K562 (cell line): ENCODE measurements around the gene COPS4. TPM values are rescaled to one million over a fixed set of nuclear protein-coding genes. Genes with fewer than 3 reads are reported as not detected.
A peak's percentile ranks its signal among the peaks of the same experiment; 100 is the strongest.

Source experiments
- DMBX1 ChIP-seq: fragments of 250-450 bp; sonication (Bioruptor Pico); IDR thresholded peaks from 2 replicates; pipeline ENCODE4 v1.8.0; 2022; ENCODE audit warnings: inconsistent platforms, mild to moderate bottlenecking, moderate library complexity, borderline replicate concordance
- HOXB6 ChIP-seq: fragments of 250-450 bp; sonication (Bioruptor Pico); IDR thresholded peaks from 2 replicates; pipeline ENCODE4 v1.5.1; 2022; ENCODE audit warnings: mild to moderate bottlenecking, borderline replicate concordance
- ILK ChIP-seq: fragments of 450-650 bp; IDR thresholded peaks from 2 replicates; pipeline ENCODE4 v1.6.1; 2016; ENCODE audit warnings: missing genetic modification characterization, low read depth, mild to moderate bottlenecking, missing compliant biosample characterization, moderate library complexity, borderline replicate concordance
- MECOM ChIP-seq: fragments of 250-450 bp; sonication (Bioruptor Pico); IDR thresholded peaks from 2 replicates; pipeline ENCODE4 v1.8.0; 2022; ENCODE audit warnings: inconsistent platforms
- MYNN ChIP-seq, 2 experiments: sonication (generic); formaldehyde crosslinking in 1 of 2; IDR thresholded peaks; 2 replicates each; pipeline versions ENCODE4 v1.5.0 to v1.6.1; 2016 to 2020; ENCODE audit warnings: antibody characterized with exemption in 1 of 2, missing genetic modification reagents in 1 of 2
- NR3C1 ChIP-seq: sonication (generic); formaldehyde crosslinking; IDR thresholded peaks from 2 replicates; pipeline ENCODE4 v1.8.1; 2022; ENCODE audit warnings: missing genetic modification reagents
- SIRT6 ChIP-seq: IDR thresholded peaks from one replicate; pipeline ENCODE4 v1.6.1; 2012; ENCODE audit warnings: low read depth, mild to moderate bottlenecking, control low read depth, inconsistent platforms, low read length, moderate library complexity
- SP1 ChIP-seq: sonication (generic); formaldehyde crosslinking; IDR thresholded peaks from 2 replicates; pipeline ENCODE4 v1.8.1; 2022; ENCODE audit warnings: mild to moderate bottlenecking, missing genetic modification reagents
- ZNF699 ChIP-seq: fragments of 250-450 bp; sonication (Bioruptor Pico); IDR thresholded peaks from 2 replicates; pipeline ENCODE4 v1.8.0; 2021; ENCODE audit warnings: mild to moderate bottlenecking, moderate library complexity; ENCODE audit not compliant: insufficient replicate concordance
- ZSCAN29 ChIP-seq: fragments of 450-650 bp; IDR thresholded peaks from 2 replicates; pipeline ENCODE4 v1.6.1; 2017
- polyA plus RNA-seq, 8 experiments: library from polyadenylated mRNA; depleted of rRNA in 4 of 8; stranded (reverse) in 5 of 8; unstranded in 3 of 8; fragments of >200 nt; fragmentation: Nextera tagmentation in 2 of 8; fragmentation: Illumina TruSeq in 1 of 8; extraction: Ambion mirVana in 2 of 8; extraction: Trizol in 1 of 8; gene quantifications; 2 replicates each; pipeline versions ENCODE4 v1.2.1 to v1.2.3, GENCODE V29; 2011 to 2014; ENCODE audit warnings: inconsistent platforms in 1 of 8, missing spikeins in 1 of 8
- total RNA-seq, 7 experiments: library from RNA; depleted of rRNA in 6 of 7; stranded (reverse); fragments of >200 nt in 6 of 7; fragmentation: Illumina TruSeq in 2 of 7; extraction: Trizol in 2 of 7; gene quantifications; 2 replicates each; pipeline versions ENCODE4 v1.2.1 to v1.2.3, GENCODE V29; 2011 to 2021; ENCODE audit warnings: low replicate concordance in 1 of 7
- TF ChIP-seq, protein P1 (sequence below): fragments of 250-450 bp; sonication (Bioruptor Pico); IDR thresholded peaks from 2 replicates; pipeline ENCODE4 v1.4.0; 2020; ENCODE audit warnings: borderline replicate concordance
- TF ChIP-seq, protein P2 (sequence below): fragments of 250-450 bp; sonication (Bioruptor Pico); IDR thresholded peaks from 2 replicates; pipeline ENCODE4 v1.4.0; 2020; ENCODE audit warnings: mild to moderate bottlenecking, moderate library complexity
- TF ChIP-seq, protein P3 (sequence below): sonication (generic); formaldehyde crosslinking; IDR thresholded peaks from 2 replicates; pipeline ENCODE4 v1.8.0; 2022; ENCODE audit warnings: mild to moderate bottlenecking, low read depth, missing genetic modification reagents
- TF ChIP-seq, protein P4 (sequence below): IDR thresholded peaks from 2 replicates; pipeline ENCODE4 v1.6.1; 2014; ENCODE audit warnings: antibody characterized with exemption
- TF ChIP-seq, protein P5 (sequence below): fragments of 200-800 bp; sonication (Bioruptor generic); IDR thresholded peaks from 2 replicates; pipeline ENCODE4 v1.6.1; 2016; ENCODE audit warnings: missing genetic modification characterization, missing compliant biosample characterization

COPS4 gene
- total and polyA plus RNA-seq, 9 of the 15 experiments (the other 6 are each of a cell fraction or from before 2014, with no cell fraction given): 44.7 to 180 (median 70.9) TPM

DNA sequence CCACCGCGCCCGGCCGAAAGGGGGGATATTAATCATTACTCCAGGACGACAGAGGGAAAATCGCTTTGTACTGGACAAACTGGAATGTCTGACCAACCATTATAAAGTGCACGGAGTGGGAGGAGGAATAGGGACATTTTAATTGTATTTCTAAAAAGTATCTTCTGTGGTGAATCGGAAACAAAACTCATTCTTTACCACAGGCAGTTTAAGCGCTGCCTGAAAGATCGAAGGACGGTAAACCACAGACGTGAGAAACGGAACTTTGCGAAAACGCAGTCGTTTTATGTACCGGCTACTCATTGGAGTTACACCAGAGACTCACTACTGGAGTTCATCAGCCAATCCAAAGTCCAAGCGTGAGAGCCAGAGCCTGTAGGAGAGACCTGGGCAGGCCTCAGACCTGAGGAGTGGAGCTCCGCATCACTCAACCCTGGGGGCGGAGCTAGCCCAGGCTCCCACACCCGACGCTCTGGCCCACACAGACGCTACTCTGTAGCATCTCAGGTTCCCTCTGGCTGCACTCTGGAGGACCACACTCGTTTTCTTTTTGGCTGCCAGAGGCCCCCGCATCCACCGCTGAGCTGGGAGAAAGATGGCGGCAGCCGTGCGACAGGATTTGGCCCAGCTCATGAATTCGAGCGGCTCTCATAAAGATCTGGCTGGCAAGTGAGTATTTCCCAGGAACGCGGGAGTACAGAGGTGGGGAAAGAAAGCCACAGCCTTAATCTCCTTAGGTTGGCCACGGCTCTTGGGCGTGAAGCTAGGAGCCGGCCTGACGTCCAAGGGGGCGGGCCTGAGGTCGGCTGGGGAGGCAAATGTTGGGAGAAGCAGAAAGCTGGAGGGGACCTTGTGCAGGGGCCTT is at the start of gene COPS4 (continued):
- TF ChIP-seq, protein P1, sequence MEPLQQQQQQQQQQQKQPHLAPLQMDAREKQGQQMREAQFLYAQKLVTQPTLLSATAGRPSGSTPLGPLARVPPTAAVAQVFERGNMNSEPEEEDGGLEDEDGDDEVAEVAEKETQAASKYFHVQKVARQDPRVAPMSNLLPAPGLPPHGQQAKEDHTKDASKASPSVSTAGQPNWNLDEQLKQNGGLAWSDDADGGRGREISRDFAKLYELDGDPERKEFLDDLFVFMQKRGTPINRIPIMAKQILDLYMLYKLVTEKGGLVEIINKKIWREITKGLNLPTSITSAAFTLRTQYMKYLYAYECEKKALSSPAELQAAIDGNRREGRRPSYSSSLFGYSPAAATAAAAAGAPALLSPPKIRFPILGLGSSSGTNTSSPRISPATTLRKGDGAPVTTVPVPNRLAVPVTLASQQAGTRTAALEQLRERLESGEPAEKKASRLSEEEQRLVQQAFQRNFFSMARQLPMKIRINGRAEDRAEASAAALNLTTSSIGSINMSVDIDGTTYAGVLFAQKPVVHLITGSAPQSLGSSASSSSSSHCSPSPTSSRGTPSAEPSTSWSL: no peak
- peak; percentile 98 for TF ChIP-seq SP1 (CRISPR knock-in tag)
- no peak for TF ChIP-seq ZSCAN29
- TF ChIP-seq, protein P2, sequence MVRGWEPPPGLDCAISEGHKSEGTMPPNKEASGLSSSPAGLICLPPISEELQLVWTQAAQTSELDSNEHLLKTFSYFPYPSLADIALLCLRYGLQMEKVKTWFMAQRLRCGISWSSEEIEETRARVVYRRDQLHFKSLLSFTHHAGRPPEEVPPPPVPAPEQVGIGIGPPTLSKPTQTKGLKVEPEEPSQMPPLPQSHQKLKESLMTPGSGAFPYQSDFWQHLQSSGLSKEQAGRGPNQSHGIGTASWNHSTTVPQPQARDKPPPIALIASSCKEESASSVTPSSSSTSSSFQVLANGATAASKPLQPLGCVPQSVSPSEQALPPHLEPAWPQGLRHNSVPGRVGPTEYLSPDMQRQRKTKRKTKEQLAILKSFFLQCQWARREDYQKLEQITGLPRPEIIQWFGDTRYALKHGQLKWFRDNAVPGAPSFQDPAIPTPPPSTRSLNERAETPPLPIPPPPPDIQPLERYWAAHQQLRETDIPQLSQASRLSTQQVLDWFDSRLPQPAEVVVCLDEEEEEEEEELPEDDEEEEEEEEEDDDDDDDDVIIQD: no peak
- no peak for TF ChIP-seq SIRT6
- TF ChIP-seq, protein P3, sequence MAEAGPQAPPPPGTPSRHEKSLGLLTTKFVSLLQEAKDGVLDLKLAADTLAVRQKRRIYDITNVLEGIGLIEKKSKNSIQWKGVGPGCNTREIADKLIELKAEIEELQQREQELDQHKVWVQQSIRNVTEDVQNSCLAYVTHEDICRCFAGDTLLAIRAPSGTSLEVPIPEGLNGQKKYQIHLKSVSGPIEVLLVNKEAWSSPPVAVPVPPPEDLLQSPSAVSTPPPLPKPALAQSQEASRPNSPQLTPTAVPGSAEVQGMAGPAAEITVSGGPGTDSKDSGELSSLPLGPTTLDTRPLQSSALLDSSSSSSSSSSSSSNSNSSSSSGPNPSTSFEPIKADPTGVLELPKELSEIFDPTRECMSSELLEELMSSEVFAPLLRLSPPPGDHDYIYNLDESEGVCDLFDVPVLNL (CRISPR knock-in tag): no peak
- no peak for TF ChIP-seq ZNF699 (CRISPR knock-in tag)
- no peak for TF ChIP-seq NR3C1 (CRISPR knock-in tag)
- no peak for TF ChIP-seq MECOM (CRISPR knock-in tag)
- TF ChIP-seq MYNN (IDR thresholded peaks at IDR 0.05): 0 out of 2 replicates have a peak, but pooled peaks have one; percentile 51
- no peak for TF ChIP-seq MYNN (CRISPR knock-in tag; IDR thresholded peaks at IDR 0.05)
- TF ChIP-seq, protein P4, sequence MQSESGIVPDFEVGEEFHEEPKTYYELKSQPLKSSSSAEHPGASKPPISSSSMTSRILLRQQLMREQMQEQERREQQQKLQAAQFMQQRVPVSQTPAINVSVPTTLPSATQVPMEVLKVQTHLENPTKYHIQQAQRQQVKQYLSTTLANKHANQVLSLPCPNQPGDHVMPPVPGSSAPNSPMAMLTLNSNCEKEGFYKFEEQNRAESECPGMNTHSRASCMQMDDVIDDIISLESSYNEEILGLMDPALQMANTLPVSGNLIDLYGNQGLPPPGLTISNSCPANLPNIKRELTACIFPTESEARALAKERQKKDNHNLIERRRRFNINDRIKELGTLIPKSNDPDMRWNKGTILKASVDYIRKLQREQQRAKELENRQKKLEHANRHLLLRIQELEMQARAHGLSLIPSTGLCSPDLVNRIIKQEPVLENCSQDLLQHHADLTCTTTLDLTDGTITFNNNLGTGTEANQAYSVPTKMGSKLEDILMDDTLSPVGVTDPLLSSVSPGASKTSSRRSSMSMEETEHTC: no peak
- TF ChIP-seq ILK: no peak
- TF ChIP-seq, protein P5, sequence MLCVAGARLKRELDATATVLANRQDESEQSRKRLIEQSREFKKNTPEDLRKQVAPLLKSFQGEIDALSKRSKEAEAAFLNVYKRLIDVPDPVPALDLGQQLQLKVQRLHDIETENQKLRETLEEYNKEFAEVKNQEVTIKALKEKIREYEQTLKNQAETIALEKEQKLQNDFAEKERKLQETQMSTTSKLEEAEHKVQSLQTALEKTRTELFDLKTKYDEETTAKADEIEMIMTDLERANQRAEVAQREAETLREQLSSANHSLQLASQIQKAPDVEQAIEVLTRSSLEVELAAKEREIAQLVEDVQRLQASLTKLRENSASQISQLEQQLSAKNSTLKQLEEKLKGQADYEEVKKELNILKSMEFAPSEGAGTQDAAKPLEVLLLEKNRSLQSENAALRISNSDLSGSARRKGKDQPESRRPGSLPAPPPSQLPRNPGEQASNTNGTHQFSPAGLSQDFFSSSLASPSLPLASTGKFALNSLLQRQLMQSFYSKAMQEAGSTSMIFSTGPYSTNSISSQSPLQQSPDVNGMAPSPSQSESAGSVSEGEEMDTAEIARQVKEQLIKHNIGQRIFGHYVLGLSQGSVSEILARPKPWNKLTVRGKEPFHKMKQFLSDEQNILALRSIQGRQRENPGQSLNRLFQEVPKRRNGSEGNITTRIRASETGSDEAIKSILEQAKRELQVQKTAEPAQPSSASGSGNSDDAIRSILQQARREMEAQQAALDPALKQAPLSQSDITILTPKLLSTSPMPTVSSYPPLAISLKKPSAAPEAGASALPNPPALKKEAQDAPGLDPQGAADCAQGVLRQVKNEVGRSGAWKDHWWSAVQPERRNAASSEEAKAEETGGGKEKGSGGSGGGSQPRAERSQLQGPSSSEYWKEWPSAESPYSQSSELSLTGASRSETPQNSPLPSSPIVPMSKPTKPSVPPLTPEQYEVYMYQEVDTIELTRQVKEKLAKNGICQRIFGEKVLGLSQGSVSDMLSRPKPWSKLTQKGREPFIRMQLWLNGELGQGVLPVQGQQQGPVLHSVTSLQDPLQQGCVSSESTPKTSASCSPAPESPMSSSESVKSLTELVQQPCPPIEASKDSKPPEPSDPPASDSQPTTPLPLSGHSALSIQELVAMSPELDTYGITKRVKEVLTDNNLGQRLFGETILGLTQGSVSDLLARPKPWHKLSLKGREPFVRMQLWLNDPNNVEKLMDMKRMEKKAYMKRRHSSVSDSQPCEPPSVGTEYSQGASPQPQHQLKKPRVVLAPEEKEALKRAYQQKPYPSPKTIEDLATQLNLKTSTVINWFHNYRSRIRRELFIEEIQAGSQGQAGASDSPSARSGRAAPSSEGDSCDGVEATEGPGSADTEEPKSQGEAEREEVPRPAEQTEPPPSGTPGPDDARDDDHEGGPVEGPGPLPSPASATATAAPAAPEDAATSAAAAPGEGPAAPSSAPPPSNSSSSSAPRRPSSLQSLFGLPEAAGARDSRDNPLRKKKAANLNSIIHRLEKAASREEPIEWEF (CRISPR knock-in tag): no peak
- TF ChIP-seq HOXB6: no peak
- 0 out of 2 replicates have a peak, but pooled peaks have one; percentile 29 for TF ChIP-seq DMBX1
